Uterus (tissue), 2 donors: ENCODE measurements around the gene HIPK2.

ENCODE experiments used
- CTCF ChIP-seq, 4 experiments: fragments of 200-600 bp in 2 of 4; fragments of 450-650 bp in 2 of 4; sonication (generic) in 2 of 4; IDR thresholded peaks; one replicate each; pipeline ENCODE4 v1.5.1; 2016 to 2019; ENCODE audit warnings: antibody characterized with exemption in 4 of 4, mild to moderate bottlenecking in 2 of 4, moderate library complexity in 1 of 4
- POLR2A ChIP-seq, 2 donors: fragments of 450-650 bp; IDR thresholded peaks; one replicate each; pipeline ENCODE4 v1.6.1; 2016; ENCODE audit warnings: antibody characterized with exemption in 2 of 2, mild to moderate bottlenecking in 1 of 2, moderate library complexity in 1 of 2

GRCh38 chr7:139821349-139822105 is 43.7 kb upstream of the HIPK2 start:
- TF ChIP-seq CTCF (IDR thresholded peaks at IDR 0.05) (no peak), POLR2A (IDR thresholded peaks at IDR 0.05) (no peak)
